HG02884 (cell line): ENCODE results near the gene CABYR.
A peak's percentile ranks its signal among the peaks of the same experiment; 100 is the strongest.
"Not testable (repeated sequence)": the region's sequence is repeated elsewhere in the genome, so short reads cannot be mapped to it uniquely, and the experiment has no call there.

ENCODE experiments used
- ATAC-seq: cut with Tn5 transposase; IDR thresholded peaks from one replicate; pipeline ENCODE4 v1.9.1; 2021; ENCODE audit warnings: mild to moderate bottlenecking, moderate library complexity; ENCODE audit not compliant: unreplicated experiment

The CABYR gene

DNA sequence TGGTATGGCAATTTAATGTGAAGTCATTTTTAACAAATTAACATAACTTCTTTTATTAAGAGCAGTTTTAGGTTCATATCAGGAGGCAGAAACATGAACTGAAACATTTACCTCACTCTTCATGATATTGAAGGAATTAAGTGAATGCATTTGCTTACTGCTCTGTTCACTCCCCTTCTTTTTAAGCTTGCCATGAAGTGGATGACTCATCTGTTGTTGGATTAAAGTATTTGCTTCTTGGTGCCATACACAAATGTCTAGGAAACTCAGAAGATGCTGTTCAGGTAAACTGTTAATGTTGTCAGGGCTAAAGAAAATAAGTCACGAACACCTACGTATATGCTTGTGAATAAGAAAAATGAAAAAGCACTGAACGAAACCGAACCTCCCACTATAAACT is 10.2 kb upstream of the CABYR start:
- no peak for ATAC-seq

DNA sequence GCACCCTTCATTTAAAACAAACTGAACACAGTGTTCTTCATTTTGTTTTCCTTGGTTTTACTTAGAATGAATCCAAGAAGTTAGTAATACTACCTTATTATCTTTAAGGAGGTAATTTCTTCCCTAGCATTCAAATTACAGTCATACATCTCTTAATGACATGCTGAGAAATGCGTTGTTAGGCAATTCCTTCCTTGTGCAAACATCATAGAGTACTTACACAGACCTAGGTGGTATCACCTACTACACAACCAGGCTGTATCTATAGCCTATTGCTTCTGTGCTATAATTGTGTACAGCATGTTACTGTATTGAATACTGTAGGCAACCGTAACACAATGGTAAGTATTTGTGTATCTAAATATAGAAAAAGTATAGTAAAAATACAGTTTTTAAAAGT is 8.4 kb upstream of the CABYR start:
- ATAC-seq, result no peak

DNA sequence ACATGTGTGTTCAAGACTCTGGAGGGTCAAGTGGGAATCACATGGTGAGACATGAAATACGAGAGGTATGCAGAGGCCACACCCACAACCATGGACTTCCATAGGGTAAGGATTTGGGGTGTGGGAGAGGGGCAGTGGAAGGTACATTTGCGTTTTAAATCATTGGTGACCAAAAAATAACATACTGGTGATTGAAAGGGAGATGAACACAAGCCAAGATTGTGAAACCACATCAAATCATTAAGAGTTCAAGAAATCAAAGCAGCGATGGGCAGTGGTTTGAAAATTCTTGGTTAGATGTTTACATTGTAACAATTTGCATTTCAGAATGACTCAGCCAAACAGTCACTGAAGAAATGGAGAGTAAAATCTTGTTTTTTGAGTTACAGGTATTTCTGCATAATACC is 1.9 kb upstream of the CABYR start:
- no peak for ATAC-seq

DNA sequence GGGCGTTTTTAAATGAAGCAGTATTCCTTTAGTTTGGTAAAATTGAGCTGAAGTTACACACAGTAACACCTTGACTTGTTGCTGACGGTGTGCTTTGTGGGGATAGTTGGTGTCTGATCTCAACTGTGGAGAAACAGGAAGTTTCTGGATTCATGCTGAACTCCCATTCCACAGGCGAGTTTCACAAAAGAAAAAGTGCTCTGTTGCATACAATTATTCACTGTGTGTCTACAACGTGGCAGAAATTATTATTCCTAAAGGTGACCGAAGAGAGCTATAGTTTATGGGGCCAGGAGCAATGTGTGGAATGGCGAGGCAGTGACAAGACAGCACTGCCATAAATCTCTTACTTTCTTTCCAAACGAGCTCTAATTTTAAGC is 463 bp upstream of the CABYR start:
- peak; percentile 6 for ATAC-seq

DNA sequence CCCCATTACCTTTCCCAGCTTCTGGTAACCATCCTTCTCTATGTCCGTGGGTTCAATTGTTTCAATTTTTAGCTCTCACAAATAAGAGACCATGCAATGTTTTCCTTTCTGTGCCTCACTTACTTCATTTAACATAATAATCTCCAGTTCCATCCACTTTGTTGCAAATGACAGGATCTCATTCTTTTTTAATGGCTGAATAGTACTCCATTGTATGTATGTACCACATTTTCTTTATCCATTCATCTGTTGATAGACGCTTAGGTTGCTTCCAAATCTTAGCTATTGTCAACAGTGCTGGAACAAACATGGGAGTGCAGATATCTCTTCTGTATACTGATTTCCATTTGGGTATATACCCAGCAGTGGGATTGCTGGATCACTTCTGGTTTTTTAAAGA is 1.8 kb downstream of the CABYR start:
- ATAC-seq, result no peak

DNA sequence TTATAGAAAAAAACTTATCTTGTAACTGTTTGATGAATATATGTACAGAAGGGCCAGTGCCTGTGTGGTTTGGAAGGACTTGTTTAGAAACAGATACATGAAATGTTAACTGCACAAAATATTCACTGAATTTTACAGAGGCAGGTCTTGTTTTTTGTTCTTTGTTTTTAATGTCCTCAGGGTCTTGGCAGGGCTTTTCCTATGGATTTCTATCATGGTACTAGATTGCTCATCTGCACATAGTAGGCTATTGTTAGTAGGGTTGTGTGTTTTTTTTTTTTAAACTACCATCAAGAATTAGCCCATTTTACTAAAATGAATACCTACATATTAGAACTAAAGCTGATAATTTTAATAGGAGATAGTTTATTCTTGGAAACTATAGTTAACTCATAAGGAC is 3.5 kb downstream of the CABYR start:
- no peak for ATAC-seq

DNA sequence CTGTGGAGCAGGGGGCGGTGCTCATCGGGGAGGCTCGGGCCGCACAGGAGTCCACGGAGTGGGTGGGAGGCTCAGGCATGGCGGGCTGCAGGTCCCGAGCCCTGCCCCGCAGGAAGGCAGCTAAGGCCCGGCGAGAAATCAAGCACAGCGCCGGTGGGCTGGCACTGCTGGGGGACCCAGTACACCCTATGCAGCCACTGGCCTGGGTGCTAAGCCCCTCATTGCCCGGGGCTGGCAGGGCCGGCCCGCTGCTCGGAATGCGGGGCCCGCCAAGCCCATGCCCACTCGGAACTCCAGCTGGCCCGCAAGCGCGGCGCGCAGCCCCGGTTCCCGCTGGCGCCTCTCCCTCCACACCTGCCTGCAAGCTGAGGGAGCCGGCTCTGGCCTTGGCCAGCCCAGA is 10.7 kb downstream of the CABYR start:
- not testable (repeated sequence) for ATAC-seq

DNA sequence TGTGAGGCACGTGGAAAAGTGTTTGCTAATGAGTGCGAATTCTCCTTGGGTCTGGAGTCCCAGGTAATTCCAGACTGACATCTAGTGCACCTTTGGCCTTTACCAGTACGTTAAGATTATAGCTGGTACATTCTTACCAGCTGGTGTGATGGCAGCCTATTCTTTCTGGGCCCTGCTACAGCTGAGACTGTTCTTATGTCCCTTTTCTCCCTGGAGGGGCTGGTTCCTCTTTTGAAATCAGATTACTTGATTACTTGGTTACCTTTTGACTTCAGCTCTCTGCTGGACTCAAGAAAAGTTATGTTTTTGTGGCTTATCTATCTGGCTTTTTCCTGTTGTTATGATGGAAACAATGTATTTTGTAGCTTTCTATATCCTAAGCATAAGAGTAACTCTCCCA is 14.5 kb downstream of the CABYR start:
- ATAC-seq, result no peak

DNA sequence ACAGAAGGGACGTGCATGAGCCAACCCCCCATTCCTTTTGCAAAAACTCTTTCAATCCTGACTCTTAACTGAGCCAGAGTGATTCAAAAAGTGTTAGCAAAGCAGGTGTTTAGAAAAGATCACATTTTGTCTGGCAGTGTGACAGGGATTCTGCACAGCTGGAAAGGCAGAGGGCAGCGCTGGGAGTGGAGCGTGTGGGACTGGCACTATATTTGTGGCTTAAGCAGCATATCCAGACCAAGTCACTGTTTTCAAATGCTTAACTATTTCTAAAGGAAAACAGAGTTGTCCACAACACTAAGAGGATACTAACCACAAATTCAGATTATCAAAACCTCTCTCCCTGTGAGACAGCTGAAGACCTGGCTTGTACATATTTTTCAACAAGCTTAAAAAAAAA is 19.0 kb downstream of the CABYR start:
- ATAC-seq, result no peak

DNA sequence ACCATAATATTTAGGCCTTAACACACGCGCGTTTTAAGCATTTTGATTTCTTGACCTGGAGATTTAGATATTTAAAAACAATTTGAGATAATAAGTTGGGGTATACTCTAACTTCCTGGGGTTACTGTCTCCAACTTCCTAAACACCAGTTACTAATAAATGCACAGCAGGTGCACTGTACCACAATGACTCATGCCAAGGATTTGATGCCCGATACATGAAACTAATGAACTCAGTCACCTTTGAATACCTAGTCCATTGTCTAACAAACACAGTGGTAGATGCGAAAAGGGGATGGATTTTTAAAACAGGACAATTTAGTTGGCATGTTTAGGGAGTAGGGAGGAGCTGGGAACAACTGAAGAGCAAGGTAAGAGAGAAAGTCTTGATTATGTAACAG is 21.2 kb downstream of the CABYR start:
- ATAC-seq, result no peak

DNA sequence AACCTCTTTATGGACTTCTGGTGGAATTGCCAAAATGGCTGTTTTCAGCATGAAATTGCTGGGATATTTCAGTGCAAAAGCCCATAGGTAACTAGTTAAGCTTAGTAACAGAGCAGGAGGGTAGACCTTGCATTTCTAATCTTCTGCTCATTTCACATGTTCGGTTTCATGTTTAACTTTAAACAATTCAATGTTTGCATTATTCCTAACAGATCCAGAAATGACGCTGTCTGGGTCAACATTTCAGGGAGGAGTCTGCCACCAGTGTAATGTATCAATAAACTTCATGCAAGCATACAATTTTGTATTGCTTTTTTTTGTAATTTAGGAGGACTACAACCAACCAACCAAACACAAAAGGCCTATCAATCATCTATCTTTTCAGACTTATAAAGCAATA is 22.4 kb downstream of the CABYR start:
- no peak for ATAC-seq

DNA sequence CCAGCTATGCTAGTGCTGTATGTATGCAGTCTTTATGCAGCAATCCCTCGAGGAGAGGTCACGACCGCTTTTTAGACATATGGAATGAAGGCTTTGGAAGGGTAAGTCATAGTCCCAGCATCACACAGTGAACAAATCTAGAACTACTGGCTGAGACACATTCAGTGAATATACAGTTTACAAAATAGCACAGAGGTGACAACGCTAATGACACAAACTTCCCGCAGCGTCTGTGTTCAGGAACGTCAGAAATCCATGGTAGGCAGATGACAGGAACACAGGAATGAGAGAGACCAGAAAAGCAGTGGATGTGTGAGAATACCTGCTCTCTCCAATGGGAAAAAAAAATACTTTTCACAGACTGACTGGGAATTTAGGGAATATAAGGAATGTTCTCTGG is 29.6 kb downstream of the CABYR start:
- ATAC-seq, result no peak

DNA sequence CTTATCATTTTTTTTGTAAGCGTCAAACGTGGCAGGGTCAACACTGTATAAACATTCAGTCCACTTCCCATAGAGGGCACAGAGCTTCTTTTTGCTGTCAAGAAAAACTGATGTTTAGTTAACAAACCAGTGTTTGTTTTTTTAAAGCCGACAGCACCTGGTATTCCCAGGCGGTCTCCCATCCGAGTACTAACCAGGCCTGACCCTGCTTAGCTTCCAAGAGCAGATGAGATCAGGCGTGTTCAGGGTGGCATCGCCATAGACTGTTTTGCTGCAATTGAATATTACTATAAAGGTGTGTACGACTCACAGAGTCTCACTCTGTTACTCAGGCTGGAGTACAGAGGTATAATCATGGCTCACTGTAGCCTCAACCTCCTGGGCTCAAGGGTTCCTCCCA is 31.5 kb downstream of the CABYR start:
- no peak for ATAC-seq

DNA sequence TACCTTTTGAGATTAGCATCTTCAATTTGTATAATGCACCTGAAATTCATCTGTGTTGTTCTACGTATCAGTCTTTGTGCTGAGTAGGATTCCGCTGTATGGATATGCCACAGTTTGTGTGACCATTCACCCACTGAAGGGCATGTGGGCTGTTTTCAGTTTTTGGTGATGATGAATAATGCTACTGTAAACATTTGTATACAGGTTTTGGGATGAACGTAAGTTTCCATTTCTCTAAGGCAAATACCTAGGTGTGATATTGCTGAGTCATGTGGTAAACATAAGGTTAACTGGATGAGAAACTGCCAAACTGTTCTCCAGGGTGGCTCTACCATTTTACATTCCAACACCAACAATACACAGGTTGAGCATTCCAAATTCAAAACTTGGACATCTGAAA is 35.1 kb downstream of the CABYR start:
- ATAC-seq, result no peak

DNA sequence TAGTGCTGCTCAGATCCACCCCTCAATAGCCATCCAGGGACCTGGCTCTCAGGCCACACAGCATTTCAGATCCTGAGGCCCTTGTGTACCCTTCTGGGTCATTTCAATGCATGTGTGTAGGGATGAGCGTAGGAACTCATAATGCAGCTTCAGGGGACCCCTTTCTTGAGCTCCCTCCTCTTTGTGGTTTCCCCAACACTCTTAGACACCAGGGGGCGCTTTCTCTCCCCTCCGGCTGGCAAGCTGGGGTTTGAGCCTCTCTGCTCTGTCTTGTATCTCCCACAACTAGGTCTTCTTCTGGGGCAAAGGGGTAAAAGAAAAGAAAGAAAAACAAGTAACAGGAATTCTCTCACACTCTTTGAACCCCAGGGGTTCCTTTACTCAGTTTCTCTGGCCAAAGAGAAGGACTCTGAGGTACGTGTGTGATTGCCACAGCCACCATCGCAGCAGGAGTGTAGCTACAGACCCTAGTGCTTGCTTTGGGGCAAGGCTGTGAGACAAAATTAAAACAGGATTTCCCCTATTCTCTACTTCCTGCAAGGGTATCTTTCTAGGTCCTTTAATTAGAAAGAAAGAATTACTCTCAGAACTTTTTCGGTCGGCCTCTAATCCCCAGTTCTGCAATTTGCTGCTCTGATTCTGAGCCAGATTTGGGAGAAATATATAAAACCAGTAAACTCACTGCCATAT is 38.0 kb downstream of the CABYR start:
- ATAC-seq, result peak; percentile 81

DNA sequence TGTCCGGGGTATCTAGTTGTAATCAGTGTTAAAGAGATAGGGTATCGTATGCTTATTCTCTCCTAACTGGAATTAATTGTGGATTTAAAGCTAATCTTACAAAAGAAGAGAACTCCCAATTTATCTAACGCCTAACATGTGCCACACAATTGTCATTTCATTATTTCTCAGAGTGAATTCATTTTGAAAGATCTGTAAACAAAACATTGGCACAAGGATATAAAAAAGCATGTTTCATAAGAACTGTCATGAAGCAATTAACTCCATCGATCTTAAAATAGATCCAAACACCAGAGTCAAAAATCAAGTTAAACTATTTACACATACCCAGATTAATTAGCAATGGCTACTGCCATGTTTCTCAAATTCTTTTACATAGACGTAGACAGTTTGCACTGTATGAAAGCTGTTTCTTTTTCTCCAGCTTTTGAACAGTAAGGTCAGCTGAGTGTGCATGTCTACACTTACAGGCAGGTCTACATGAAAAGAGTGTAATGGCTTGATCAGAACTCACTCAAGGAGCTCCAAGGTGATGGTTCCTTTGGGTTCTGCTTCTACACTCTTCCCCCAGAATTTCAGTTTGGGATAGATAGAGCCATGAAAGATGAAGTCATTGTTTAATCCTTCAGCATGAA is 38.8 kb downstream of the CABYR start:
- ATAC-seq, result no peak

DNA sequence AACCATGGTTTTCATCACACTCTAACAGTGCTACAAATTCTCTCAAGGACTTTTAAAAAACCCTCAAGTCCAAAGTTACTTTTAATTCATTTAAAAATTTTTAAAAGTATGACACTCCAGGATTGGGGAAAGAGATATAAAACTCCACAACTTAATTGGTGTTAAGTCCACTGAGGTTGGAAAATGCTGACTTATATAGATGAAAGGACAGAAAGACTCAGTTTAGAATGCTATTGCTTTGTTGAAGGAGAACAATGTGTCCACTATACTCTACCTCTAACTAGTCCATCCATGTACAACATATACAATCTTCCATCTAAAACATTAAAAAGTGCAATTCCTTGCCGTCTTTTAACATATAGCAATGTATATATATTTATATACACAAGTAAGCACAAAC is 41.2 kb downstream of the CABYR start:
- ATAC-seq, result no peak

DNA sequence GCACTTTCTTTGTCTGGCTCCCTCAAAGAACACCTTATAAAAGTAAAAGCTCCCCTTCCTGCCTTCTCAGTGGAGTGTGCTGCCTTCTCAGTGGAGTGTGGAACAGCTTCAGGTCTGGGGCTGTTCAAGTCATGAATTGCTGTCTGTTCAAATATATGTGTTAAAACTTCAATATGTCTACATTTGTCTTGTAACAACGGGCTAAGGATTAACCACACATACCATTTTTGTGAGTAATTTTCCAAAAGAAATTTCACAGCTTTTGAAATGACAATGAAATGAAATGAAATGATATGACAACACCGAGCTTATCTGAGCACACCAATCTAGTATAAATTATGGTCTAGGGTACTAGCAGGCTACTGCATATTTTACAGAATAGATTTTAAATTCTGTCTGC is 42.9 kb downstream of the CABYR start:
- no peak for ATAC-seq

DNA sequence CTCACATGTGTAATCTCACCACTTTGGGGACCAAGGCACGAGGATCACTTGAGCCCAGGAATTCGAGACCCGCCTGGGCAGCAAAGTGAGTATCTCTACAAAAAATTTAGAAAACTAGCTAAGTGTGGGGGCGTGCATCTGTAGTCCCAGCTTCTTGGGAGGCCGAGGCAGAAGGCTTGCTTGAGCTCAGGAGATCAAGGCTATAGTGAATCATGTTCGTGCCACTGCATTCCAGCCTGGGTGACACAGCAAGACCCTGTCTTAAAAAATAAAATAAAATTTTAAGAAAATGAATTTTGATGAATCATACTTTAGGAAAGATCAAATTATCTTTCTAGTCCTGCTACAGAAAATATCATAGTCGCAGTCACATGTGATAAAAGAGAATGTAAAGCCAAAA is 46.9 kb downstream of the CABYR start:
- no peak for ATAC-seq

DNA sequence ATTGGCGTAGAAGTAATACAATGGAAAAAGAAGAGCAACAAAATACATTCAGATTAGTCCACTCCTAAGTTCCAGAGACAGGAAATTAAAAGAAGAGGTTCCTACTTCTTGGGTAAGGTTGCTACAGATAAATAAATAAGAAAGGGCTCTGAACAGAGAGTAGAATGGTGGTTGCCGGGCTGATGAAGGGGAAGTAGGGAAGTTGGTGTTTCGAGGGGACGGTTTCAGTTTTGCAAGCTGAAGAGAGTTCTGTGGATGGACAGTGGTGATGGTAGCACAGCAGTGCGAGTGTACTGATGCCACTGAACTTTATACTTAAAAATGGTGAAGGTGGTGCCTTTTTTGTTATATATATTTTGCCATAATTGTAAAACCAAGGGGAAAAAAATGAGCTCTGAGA is 48.2 kb downstream of the CABYR start:
- ATAC-seq, result peak; percentile 62

DNA sequence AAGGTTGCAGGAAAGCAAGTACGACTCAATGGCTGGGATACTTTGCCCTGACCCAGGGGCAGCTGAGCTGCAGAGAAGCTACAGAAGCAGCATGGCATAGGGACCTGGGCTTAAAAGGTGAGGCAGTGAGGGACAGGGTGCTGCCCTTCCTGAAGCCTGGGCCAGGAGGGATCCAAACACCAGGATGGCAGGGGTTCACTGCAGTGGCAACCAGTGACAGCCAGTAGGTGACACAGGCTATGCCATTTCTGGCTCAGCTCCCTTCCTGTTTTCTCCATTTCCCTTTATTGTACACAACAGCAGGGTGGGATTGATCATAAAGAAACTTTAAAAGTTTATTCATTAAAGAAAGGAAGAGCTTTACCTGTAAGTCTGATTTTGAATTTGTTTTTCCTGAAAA is 48.8 kb downstream of the CABYR start:
- no peak for ATAC-seq

DNA sequence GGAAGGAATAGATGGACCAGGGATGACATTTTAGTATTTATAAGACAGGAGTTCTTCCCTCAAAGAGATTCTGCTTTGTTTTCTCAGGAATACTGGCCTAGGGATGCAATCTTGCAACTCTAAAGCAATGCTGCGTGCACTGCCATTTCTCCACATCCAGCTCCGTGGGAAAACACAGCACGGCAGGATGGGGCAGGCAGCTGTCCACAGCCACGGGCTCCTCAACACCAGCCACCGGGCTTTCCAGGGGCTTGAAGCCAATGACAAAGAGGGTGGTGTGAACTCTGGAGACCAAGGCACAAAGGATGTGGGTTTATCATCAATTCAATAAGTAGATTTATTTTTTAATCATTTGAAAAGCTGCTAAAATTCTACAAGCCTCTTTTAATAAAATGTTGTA is 49.3 kb downstream of the CABYR start:
- ATAC-seq, result no peak

DNA sequence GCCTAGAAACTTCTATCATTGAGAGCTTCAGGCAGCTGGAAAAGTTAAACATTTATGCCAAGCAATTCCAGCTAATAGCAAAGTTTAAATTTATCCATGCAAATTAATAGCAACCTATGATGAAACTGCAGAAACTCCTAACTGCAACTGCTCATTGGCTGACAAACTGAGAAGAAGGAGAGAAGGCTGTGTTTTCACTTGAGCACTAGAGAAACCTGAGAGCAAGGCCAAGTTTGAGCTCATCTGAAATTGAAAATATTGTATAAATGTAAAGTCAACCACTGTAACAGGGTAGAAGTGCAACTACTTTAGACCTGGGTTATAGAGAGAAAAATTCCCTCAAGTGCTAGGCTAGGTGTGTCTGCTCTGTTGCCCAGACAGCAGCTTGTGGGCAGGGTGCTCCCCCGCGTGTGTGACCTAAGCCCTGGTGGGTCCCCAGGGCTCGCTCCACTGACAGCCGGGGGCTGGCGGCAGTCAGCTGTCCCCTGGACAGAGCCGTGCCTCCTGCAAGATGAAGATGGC is 50.2 kb downstream of the CABYR start:
- ATAC-seq, result peak; percentile 68
